Endodermal cell (in vitro differentiated cells): ENCODE data around the gene COL1A1. TPM values are rescaled to one million over a fixed set of nuclear protein-coding genes. Genes with fewer than 3 reads are reported as not detected.
A peak's percentile ranks its signal among the peaks of the same experiment; 100 is the strongest.

ENCODE experiments used
- DNase-seq: peaks from one replicate; pipeline ENCODE4 v3.0.0-alpha.2; 2017
- H3K27ac ChIP-seq: 2 replicates; pipeline ENCODE4 v1.5.1; 2013; ENCODE audit warnings: mild to moderate bottlenecking, low read depth, low read length, moderate library complexity
- H3K27me3 ChIP-seq: 2 replicates; pipeline ENCODE4 v1.6.1; 2013; ENCODE audit warnings: mild to moderate bottlenecking, low read length, moderate library complexity; ENCODE audit not compliant: insufficient read depth, control insufficient read depth, poor library complexity, severe bottlenecking
- H3K36me3 ChIP-seq: 2 replicates; pipeline ENCODE4 v1.7.0; 2013; ENCODE audit warnings: mild to moderate bottlenecking, low read length, moderate library complexity; ENCODE audit not compliant: control insufficient read depth, insufficient read depth
- H3K4me1 ChIP-seq: one replicate; pipeline ENCODE4 v1.7.0; 2013; ENCODE audit warnings: low read length; ENCODE audit not compliant: control insufficient read depth, insufficient read depth
- H3K4me3 ChIP-seq: 2 replicates; pipeline ENCODE4 v1.5.1; 2013; ENCODE audit warnings: mild to moderate bottlenecking, low read length, moderate library complexity
- H3K9ac ChIP-seq: 2 replicates; pipeline ENCODE4 v1.6.1; 2013; ENCODE audit warnings: mild to moderate bottlenecking, low read length, moderate library complexity; ENCODE audit not compliant: poor library complexity, severe bottlenecking; ENCODE audit errors: extremely low read depth
- H3K9me3 ChIP-seq: 2 replicates; pipeline ENCODE4 v1.6.1; 2013; ENCODE audit warnings: mild to moderate bottlenecking, low read length, moderate library complexity; ENCODE audit not compliant: control insufficient read depth
- H3K27ac Mint-ChIP-seq: 2 replicates; pipeline ENCODE4 v1.8.0; 2020; ENCODE audit warnings: mixed read lengths
- H3K27me3 Mint-ChIP-seq: 2 replicates; pipeline ENCODE4 v1.8.0; 2021; ENCODE audit warnings: mild to moderate bottlenecking, mixed read lengths; ENCODE audit not compliant: insufficient read depth
- H3K36me3 Mint-ChIP-seq: 2 replicates; pipeline ENCODE4 v1.8.0; 2020; ENCODE audit warnings: low read depth, mixed read lengths
- H3K4me1 Mint-ChIP-seq: 2 replicates; pipeline ENCODE4 v1.8.0; 2020; ENCODE audit warnings: mixed read lengths
- H3K4me3 Mint-ChIP-seq: 2 replicates; pipeline ENCODE4 v1.8.0; 2020; ENCODE audit warnings: mild to moderate bottlenecking, moderate library complexity, mixed read lengths
- H3K9me3 Mint-ChIP-seq: 2 replicates; pipeline ENCODE4 v1.8.0; 2020; ENCODE audit warnings: mild to moderate bottlenecking, mixed read lengths
- CTCF ChIP-seq: fragments of 200-600 bp; sonication (generic); conservative IDR thresholded peaks from 2 replicates; pipeline ENCODE4 v1.5.0; 2021; ENCODE audit warnings: antibody characterized with exemption, mild to moderate bottlenecking
- WGBS, 2 experiments: methylation state at CpG; one replicate each; pipeline versions ENCODE4 v1.1.5 to v1.1.7; 2013; ENCODE audit warnings: missing lambda C conversion rate in 2 of 2, mixed read lengths in 1 of 2; ENCODE audit not compliant: insufficient coverage in 1 of 2, insufficient read length in 1 of 2; 5-methylcytosine and 5-hydroxymethylcytosine counted together
- total RNA-seq, 2 donors: library from RNA; stranded (reverse); fragmentation: NEBNext Ultra II Directional in 1 of 2; extraction: Animal tissue kit (Norgen Biotek cat#: 25700) in 1 of 2; gene quantifications; 2 replicates in 1 of 2; 3 replicates in 1 of 2; pipeline ENCODE4 v1.2.1, GENCODE V29; 2021

COL1A1 gene
- total RNA-seq, 2 donors from 2014 or later, result 62.2 to 85.6 TPM

GRCh38 chr17:50139950-50140885 is 61.2 kb downstream of the COL1A1 start:
- peaks cover 3% of the 10 kb centered on the region for H3K4me1 ChIP-seq
- H3K27me3 Mint-ChIP-seq, result no peaks in the 10 kb centered on the region
- TF ChIP-seq CTCF, result peak; percentile 97
- DNase-seq, result peak; percentile 97
- WGBS, 2 experiments, result 38 to 46% methylated on average over 12 to 18 of the region's 19 CpGs
- H3K9me3 ChIP-seq, result no peaks in the 10 kb centered on the region
- H3K36me3 Mint-ChIP-seq, result peaks cover 85% of the 10 kb centered on the region
- H3K4me3 ChIP-seq, result no peak overlapping the region
- H3K9me3 Mint-ChIP-seq, result no peaks in the 10 kb centered on the region
- H3K4me1 Mint-ChIP-seq, result peaks cover 3% of the 10 kb centered on the region
- H3K36me3 ChIP-seq, result peaks cover 72% of the 10 kb centered on the region
- H3K4me3 Mint-ChIP-seq, result no peak overlapping the region
- H3K27ac ChIP-seq, result no peak overlapping the region
- no peak overlapping the region for H3K9ac ChIP-seq
- no peak overlapping the region for H3K27ac Mint-ChIP-seq
- no peaks in the 10 kb centered on the region for H3K27me3 ChIP-seq

- no peaks in the 10 kb centered on the region for H3K9me3 ChIP-seq
- no peak for DNase-seq
- no peak for TF ChIP-seq CTCF
- H3K4me3 ChIP-seq, result no peak overlapping the region
- peaks cover 71% of the 10 kb centered on the region for H3K36me3 ChIP-seq
- Mint-ChIP-seq H3K4me3 (no peak overlapping the region), H3K27me3 (no peaks in the 10 kb centered on the region), H3K27ac (no peak overlapping the region), H3K9me3 (no peaks in the 10 kb centered on the region), H3K4me1 (peaks cover 3% of the 10 kb centered on the region), H3K36me3 (peaks cover 77% of the 10 kb centered on the region)
- H3K27ac ChIP-seq, result no peak overlapping the region
- no peak overlapping the region for H3K9ac ChIP-seq
- 90 to 92% methylated on average over 11 to 15 of the region's 15 CpGs for WGBS, 2 experiments
- H3K27me3 ChIP-seq, result no peaks in the 10 kb centered on the region
- peaks cover 3% of the 10 kb centered on the region for H3K4me1 ChIP-seq
These were observed 62.1 kb downstream of the COL1A1 start for GRCh38 chr17:50139185-50139783.

- no peaks in the 10 kb centered on the region for H3K9me3 ChIP-seq
- Mint-ChIP-seq H3K36me3 (peaks cover 55% of the 10 kb centered on the region), H3K4me1 (peaks cover 7% of the 10 kb centered on the region), H3K9me3 (no peaks in the 10 kb centered on the region), H3K27ac (no peak overlapping the region), H3K27me3 (peaks cover 2% of the 10 kb centered on the region), H3K4me3 (no peak overlapping the region)
- no peaks in the 10 kb centered on the region for H3K27me3 ChIP-seq
- WGBS, 2 experiments, result 95 to 100% methylated on average over 3 to 4 of the region's 4 CpGs
- H3K4me1 ChIP-seq, result peaks cover 3% of the 10 kb centered on the region
- peaks cover 58% of the 10 kb centered on the region for H3K36me3 ChIP-seq
- H3K4me3 ChIP-seq, result no peak overlapping the region
- no peak overlapping the region for H3K27ac ChIP-seq
- no peak for TF ChIP-seq CTCF
- no peak overlapping the region for H3K9ac ChIP-seq
- DNase-seq, result no peak
These were observed 64.4 kb downstream of the COL1A1 start for GRCh38 chr17:50137042-50137441.
